ENCODE results near the gene ZNF175.

ZNF175 gene

DNA sequence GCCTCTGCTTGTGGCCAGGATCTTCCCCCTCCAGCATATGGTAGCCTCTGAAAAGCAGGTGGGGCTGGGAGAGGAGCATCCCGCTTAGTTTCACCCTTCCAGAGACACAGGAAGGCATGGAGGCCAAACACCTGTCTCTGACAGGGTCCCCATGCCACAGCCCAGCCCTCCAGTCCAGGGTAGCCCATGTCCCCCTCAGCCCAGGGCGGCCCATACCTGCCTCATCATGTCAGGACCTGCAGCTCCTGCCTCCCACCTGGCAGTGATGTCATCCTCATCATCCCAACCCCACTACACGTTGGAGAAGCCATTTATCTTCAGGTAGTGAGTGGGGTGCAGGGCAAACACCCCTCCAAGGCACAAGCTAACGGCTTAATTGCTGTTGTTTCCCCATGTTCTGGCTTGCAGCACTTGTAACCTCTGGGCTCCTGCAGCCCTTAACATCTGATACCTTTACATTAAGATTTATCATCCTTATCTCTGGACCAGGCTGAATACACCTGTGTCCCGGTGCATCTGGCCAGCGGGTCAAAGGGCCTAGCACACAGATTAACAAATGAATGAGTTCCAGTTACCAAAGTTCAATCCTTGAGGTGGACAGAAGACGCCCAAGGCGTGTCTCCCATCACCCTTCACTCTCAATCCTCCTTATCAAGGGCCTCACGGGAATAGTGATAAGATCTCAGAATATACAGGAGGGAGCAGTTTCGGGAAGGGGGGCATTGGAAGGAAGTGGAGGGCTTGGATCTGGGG lies 22.2 kb downstream of the ZNF175 start:
- peaks cover 12% of the 10 kb centered on the region for H3K9me3 Mint-ChIP-seq
- peak overlapping the region; percentile 57 for H3K27ac Mint-ChIP-seq
- H3K36me3 Mint-ChIP-seq (ENCODE audit: low read depth): peaks cover 18% of the 10 kb centered on the region
- H3K4me3 Mint-ChIP-seq: peak overlapping the region; percentile 97
- peaks cover 23% of the 10 kb centered on the region for H3K4me1 Mint-ChIP-seq (ENCODE audit: low read depth)
- peaks cover 5% of the 10 kb centered on the region for H3K27me3 Mint-ChIP-seq

DNA sequence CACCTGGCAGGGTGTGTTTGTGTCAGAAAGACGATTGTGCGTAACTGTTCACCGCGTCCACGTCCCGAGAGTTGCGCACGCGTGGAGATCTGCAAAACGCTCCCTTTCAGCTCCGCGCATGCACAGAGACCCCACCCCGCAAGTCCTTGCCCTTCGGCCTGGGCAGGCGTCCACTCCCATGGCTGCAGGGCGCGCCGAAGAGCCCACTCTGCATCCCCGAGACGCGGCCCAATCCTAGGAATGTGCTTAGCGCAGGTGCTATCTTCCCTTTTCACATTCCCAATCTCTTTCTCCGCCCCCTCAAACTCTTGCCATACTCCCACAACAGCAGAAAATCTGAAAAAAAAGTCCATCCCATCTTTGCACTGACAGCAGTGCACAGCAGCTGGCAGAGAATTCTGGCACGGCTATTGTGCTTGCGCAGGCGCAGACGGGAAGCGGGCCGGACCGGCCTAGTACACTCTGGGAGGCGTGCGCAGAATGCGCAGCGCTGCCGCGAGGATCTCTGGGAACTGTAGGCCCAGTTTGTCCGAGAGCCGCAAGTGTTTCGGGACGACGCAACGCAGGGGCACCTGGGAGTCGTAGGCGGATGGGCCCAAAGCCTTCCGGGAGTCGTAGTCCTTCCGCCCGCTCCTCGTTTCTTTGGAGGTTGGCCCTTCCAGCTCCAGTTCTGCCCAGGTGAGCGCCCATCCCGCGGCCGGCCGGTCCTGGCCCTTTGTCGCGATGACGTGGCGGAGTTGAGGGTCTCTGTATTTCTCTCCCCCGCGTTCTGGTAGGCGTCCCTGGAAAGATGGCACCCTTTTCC lies 23.1 kb downstream of the ZNF175 start:
- peaks cover 5% of the 10 kb centered on the region for H3K27me3 Mint-ChIP-seq
- H3K36me3 Mint-ChIP-seq (ENCODE audit: low read depth): peaks cover 13% of the 10 kb centered on the region
- H3K4me3 Mint-ChIP-seq: peak overlapping the region; percentile 97
- peaks cover 23% of the 10 kb centered on the region for H3K4me1 Mint-ChIP-seq (ENCODE audit: low read depth)
- H3K27ac Mint-ChIP-seq: peak overlapping the region; percentile 89
- H3K9me3 Mint-ChIP-seq: peaks cover 9% of the 10 kb centered on the region

DNA sequence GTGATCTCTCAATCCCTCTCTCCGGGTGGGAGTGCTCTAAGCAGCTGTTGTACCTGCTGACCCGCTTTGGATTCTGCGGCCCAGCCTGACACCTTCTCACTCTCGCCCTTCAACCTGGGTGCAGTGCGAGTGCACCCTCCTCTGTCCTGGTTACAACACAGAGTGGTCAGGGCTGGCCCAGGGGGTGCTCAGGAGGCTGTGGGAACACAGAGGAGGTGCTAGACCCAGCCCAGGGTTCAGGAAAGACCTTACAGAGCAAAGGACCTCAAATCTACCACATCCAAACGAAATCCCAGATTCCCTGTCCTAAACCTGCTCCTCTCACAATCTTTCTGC lies 23.7 kb downstream of the ZNF175 start:
- H3K9me3 Mint-ChIP-seq: peaks cover 6% of the 10 kb centered on the region
- H3K4me3 Mint-ChIP-seq: peak overlapping the region; percentile 97
- H3K27me3 Mint-ChIP-seq: peaks cover 6% of the 10 kb centered on the region
- H3K27ac Mint-ChIP-seq: peak overlapping the region; percentile 89
- peaks cover 23% of the 10 kb centered on the region for H3K4me1 Mint-ChIP-seq (ENCODE audit: low read depth)
- peaks cover 8% of the 10 kb centered on the region for H3K36me3 Mint-ChIP-seq (ENCODE audit: low read depth)

DNA sequence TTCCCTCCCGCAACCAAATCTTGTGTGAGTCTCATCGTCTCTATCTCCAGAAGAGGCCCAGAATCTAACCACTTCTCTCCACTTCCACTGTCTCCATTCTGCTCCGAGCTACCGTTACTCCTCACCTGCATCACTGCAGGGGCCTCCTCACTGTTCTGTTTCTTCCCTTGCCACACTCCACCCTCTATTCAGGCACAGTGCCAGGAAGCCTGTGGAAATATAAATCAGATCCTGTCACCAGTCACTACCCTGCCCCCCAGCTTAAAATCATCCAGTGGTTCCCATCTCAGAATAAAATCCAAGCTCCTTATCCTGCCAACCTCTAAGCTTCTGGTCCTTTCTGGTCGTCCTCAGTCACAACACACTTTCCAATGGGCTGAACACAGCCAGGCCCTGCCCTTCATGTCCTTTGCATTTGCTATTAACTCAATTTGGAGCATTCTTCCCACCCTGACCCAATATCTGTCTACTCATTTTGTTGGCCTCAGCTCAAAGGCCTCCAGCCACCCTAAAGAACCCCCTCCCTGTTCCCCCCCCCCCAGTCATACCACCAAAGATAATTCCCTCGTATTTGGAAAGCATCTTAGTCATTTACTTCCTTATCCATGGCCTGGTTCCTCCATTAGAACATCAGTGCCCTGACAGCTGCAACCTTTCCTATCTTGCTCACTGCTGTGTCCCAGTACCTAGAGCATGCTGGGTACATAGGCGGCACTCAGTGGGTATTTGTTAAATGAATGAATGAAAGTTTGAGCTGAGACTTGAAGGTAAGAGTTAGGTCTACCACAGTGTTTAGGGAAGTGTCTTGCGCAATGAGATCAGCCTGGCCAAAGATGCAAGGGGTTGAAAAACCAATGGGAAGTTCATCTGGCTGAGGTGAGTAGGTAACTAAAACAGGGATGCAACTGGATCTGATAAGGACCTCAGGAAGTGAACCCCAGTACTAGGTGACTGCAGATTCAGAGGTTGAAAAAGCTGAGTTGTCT lies 24.4 kb downstream of the ZNF175 start:
- Mint-ChIP-seq H3K4me3 (peak overlapping the region; percentile 97), H3K9me3 (peaks cover 6% of the 10 kb centered on the region), H3K36me3 (ENCODE audit: low read depth) (peaks cover 4% of the 10 kb centered on the region), H3K4me1 (ENCODE audit: low read depth) (peaks cover 23% of the 10 kb centered on the region), H3K27ac (peak overlapping the region; percentile 54), H3K27me3 (peaks cover 14% of the 10 kb centered on the region)

DNA sequence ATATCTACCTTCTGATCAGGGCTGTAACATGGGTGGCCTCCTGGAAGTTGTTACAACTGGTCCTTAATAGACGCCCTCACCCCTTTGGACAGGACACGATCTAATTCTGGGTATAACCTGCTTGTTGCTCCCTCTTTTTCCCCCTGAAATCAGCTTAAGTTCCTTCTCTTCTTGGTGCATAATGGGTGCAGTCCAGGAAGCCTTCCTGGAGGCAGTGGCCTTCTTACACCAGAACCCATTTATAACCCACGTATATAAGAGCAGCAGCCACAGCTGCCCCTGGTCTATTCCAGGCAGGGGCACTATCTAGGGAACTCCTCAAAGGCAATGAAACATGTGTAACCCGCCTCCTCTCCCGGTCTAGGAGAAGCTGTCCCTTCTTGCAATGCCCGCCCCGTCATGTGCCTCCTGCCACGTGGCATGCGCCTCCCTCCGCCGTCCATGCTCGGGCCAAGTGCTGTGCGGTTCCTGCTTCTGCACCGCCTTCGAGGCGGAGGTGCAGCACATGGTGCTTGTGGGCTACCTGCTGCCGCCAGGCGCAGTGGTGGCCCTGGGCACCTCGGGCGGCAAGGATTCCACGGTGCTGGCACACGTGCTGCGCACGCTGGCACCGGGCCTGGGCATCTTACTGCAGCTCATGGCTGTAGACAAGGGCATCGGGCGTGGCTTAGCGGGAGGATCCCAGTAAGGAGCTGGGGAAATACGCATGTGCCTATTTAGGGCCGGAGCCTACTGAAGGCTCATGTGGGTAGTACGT lies 27.3 kb downstream of the ZNF175 start:
- peaks cover 3% of the 10 kb centered on the region for H3K9me3 Mint-ChIP-seq
- peaks cover 31% of the 10 kb centered on the region for H3K27me3 Mint-ChIP-seq
- H3K4me1 Mint-ChIP-seq (ENCODE audit: low read depth): peaks cover 21% of the 10 kb centered on the region
- no peak overlapping the region for H3K27ac Mint-ChIP-seq
- H3K4me3 Mint-ChIP-seq: no peak overlapping the region
- peaks cover 4% of the 10 kb centered on the region for H3K36me3 Mint-ChIP-seq (ENCODE audit: low read depth)

DNA sequence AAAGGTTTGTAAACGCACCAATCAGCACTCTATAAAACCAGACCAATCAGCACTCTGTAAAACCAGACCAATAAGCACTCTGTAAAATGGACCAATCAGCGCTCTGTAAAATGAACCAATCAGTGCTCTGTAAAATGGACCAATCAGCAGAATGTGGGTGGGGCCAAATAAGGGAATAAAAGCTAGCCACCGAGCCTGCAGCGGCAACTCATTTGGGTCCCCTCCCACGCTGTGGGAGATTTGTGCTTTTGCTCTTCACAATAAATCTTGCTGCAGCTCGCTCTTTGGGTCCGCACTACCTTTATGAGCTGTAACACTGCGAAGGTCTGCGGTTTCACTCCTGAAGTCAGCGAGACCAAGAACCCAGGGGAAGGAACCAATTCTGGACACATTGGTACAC lies 28.0 kb downstream of the ZNF175 start:
- H3K4me3 Mint-ChIP-seq: no peak overlapping the region

DNA sequence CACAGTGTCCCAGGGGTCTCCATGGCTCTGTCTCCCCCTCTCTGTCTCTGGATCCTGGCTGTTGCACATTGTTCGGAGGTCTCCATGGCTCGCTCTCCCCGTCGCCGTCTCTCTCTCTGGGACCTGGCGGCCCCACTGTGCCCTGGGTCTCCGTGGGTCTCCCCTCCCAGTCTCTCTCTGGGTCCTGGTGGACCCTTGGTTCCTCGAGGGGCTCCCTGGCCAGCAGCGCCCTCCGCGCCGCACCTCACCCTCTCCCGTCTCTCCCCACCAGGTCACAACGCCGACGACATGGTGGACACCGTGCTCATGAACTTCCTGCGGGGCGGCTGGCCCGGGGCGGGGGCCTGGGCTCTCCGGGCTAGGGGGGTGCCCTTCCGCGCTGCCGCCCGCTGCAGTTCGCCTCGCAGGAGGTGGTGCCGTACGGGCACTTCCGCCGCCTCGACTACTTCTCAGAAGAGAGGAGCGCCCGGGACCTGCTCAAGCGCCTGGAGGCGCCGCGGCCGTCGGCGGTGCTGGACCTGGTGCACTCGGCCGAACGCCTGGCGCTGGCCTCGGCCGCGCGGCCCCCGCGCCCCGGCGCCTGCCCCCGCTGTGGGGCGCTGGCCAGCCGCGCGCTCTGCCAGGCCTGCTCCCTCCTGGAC lies 30.0 kb downstream of the ZNF175 start:
- no peak overlapping the region for H3K4me3 Mint-ChIP-seq
- peaks cover 39% of the 10 kb centered on the region for H3K27me3 Mint-ChIP-seq
- no peak overlapping the region for H3K27ac Mint-ChIP-seq
- H3K9me3 Mint-ChIP-seq: peaks cover 4% of the 10 kb centered on the region
- no peaks in the 10 kb centered on the region for H3K4me1 Mint-ChIP-seq (ENCODE audit: low read depth)
- no peaks in the 10 kb centered on the region for H3K36me3 Mint-ChIP-seq (ENCODE audit: low read depth)

More for the DNA sequence above, 28.0 kb downstream of the ZNF175 start:
- H3K27ac Mint-ChIP-seq: no peak overlapping the region
- H3K36me3 Mint-ChIP-seq (ENCODE audit: low read depth): peaks cover 2% of the 10 kb centered on the region
- peaks cover 32% of the 10 kb centered on the region for H3K27me3 Mint-ChIP-seq
- H3K4me1 Mint-ChIP-seq (ENCODE audit: low read depth): peaks cover 14% of the 10 kb centered on the region
- H3K9me3 Mint-ChIP-seq: peaks cover 3% of the 10 kb centered on the region

DNA sequence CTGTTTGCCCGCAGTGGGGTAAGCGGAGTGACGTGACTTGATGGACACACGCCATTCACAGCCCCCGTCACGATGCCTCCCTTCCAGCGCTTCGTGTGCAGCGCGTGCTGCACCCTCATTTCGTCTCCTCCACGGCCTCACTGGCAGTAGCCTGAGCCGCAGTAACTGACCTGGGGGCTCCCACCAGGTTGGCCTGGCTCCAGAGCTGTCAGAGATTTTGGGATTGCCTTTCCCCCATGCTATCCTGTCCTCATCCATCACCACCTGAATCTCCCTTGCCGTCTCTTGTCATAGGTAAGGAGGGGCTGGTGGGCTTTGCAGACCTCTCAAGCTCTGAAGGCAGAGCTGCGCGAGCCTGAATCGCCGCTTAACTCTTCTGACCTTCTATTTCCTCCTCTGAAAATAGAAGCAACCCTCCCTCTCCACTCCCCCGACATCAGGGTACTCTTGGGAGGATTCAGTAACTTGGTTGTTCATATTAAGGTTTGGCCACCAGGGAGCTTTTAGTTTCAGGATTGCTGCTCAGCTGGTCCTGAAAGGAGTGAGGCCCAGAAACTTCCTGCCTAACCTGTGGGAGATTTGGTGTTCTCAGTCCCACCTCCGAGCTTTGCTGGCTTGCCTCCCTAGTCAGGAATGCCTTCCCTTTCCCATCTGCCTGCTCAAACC lies 31.2 kb downstream of the ZNF175 start:
- H3K4me3 Mint-ChIP-seq: no peak overlapping the region
- peaks cover 11% of the 10 kb centered on the region for H3K4me1 Mint-ChIP-seq (ENCODE audit: low read depth)
- no peak overlapping the region for H3K27ac Mint-ChIP-seq
- peaks cover 35% of the 10 kb centered on the region for H3K27me3 Mint-ChIP-seq
- no peaks in the 10 kb centered on the region for H3K36me3 Mint-ChIP-seq (ENCODE audit: low read depth)
- peaks cover 4% of the 10 kb centered on the region for H3K9me3 Mint-ChIP-seq

DNA sequence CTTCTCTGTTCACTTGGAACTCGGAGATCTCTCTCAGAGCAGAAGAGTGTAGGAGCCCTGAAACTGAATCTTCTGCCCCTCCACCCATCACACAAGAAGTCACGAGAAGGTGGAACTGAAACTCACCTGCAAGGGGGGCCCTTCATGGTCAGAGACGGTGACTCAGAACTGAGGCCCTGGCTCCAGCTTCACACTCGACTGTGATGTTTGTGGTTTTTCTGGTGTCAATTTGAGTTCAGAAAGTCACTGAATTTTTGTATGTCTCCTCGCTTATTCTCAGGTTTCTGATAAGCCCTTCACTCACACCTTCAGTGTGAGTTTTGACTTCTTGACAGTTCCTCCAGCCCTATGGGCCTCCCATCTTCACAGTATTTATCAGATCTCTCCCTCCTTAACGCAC lies 36.0 kb downstream of the ZNF175 start:
- no peak overlapping the region for H3K27ac Mint-ChIP-seq
- no peak overlapping the region for H3K4me3 Mint-ChIP-seq
- peaks cover 29% of the 10 kb centered on the region for H3K4me1 Mint-ChIP-seq (ENCODE audit: low read depth)
- H3K36me3 Mint-ChIP-seq (ENCODE audit: low read depth): peaks cover 4% of the 10 kb centered on the region
- H3K9me3 Mint-ChIP-seq: peaks cover 12% of the 10 kb centered on the region
- H3K27me3 Mint-ChIP-seq: peaks cover 41% of the 10 kb centered on the region

DNA sequence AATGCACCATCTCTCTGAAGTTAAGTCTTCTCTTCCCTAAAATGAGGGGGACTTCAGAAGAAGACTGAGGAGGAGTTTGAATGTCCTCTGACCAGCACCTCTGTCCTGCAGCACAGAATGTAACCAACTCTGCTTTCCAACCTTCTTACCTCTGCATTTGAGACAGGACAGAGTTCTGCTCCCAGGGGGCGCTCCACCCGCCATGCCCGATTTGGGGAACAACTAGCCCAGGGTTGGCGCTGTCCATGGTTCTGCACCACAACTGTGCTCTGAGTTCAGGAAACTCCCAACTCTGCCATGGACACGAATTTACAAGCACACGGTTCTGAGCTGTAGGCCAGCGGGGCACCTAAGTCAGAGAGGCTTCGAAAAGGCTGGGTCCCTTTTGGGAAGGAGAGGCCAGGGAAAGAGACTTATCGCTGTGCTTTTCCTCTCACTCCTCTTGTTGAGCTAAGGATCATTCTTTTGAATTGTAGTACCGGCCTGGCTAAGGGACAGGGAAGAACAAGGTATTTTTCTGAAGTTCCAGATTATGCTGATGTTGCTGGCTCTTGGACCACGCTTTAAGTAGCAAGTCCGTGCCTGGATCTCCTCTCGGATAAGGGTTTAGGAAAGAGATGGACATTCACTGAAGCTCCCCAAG lies 37.0 kb downstream of the ZNF175 start:
- Mint-ChIP-seq H3K9me3 (peaks cover 18% of the 10 kb centered on the region), H3K36me3 (ENCODE audit: low read depth) (peaks cover 7% of the 10 kb centered on the region), H3K4me1 (ENCODE audit: low read depth) (peaks cover 29% of the 10 kb centered on the region), H3K4me3 (no peak overlapping the region), H3K27ac (no peak overlapping the region), H3K27me3 (peaks cover 33% of the 10 kb centered on the region)

DNA sequence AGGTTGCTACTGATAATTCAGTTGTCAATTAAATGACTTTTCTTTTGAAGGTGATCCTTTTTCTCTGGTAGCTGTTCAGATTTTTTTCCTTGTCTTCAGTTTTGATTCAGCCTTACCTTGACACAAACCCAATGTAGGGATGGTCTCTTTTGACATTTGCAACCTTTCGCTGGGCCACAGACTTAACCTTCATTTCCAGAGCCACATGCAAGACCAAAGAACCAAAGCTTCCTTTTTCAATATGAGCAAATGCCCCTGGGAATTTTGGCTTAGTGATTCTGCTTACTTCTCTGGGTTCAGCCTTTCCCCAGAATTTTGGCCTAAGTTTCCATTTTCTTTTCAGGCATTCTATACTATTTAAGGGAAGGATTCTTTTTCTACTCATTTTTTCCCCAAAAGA lies 39.5 kb downstream of the ZNF175 start:
- no peak overlapping the region for H3K4me3 Mint-ChIP-seq
- H3K36me3 Mint-ChIP-seq (ENCODE audit: low read depth): peaks cover 8% of the 10 kb centered on the region
- H3K9me3 Mint-ChIP-seq: peaks cover 15% of the 10 kb centered on the region
- peaks cover 29% of the 10 kb centered on the region for H3K4me1 Mint-ChIP-seq (ENCODE audit: low read depth)
- peaks cover 40% of the 10 kb centered on the region for H3K27me3 Mint-ChIP-seq
- H3K27ac Mint-ChIP-seq: no peak overlapping the region

DNA sequence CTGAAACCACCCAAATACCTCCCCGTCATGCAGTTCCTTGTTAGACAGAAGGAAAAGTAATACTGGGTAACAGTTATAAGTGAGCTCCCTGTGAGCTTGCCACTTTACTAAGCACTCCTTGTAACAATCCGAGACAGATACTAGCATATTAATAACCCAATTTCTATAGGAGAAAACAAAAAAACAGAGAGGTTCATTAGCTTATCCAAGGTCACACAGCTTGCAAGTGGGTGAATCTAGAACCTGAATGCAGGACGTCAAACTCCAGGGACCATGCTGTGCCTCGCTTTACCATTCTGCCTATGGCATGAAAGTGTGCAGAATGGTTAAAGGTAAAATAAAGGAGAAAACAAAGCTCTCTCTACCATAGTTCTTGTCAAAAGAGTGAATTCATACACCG lies 43.7 kb downstream of the ZNF175 start:
- peaks cover 8% of the 10 kb centered on the region for H3K4me1 Mint-ChIP-seq (ENCODE audit: low read depth)
- H3K9me3 Mint-ChIP-seq: peaks cover 12% of the 10 kb centered on the region
- peaks cover 49% of the 10 kb centered on the region for H3K27me3 Mint-ChIP-seq
- no peak overlapping the region for H3K4me3 Mint-ChIP-seq
- no peak overlapping the region for H3K27ac Mint-ChIP-seq
- peaks cover 8% of the 10 kb centered on the region for H3K36me3 Mint-ChIP-seq (ENCODE audit: low read depth)

DNA sequence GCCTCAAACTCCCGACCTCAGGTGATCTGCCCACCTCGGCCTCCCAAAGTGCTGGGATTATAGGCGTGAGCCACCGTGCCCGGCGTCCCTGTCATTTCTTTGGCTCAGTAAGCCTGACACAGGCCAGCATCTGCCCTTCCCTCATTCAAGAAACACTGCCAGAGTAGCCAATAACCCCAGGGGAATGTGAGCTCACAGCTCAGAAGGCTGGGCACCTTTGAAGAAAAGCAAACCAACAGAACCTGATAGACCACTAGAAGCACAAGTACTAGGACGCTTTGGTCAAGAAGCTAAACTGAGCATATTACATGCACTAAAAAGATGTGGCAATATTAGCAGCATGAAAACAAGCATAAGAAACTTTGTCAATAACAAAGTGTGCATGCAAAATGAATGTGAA lies 44.9 kb downstream of the ZNF175 start:
- H3K4me3 Mint-ChIP-seq: no peak overlapping the region
- peaks cover 12% of the 10 kb centered on the region for H3K9me3 Mint-ChIP-seq
- H3K27me3 Mint-ChIP-seq: peaks cover 49% of the 10 kb centered on the region
- no peak overlapping the region for H3K27ac Mint-ChIP-seq
- peaks cover 5% of the 10 kb centered on the region for H3K4me1 Mint-ChIP-seq (ENCODE audit: low read depth)
- peaks cover 8% of the 10 kb centered on the region for H3K36me3 Mint-ChIP-seq (ENCODE audit: low read depth)
